GM12878 (cell line): Measurements from ENCODE around the gene FOXP3. TPM values are rescaled to one million over a fixed set of nuclear protein-coding genes. Genes with fewer than 3 reads are reported as not detected.

ENCODE experiments used
- ATF7 ChIP-seq: fragments of 450-650 bp; IDR thresholded peaks from 2 replicates; pipeline ENCODE4 v1.6.1; 2016; ENCODE audit warnings: low read depth, mild to moderate bottlenecking
- E2F4 ChIP-seq: IDR thresholded peaks from 2 replicates; pipeline ENCODE4 v1.6.1; 2012; ENCODE audit warnings: low read depth, low read length, improper control_type of control experiment
- EGR1 ChIP-seq, 2 experiments: IDR thresholded peaks; 1 replicate in 1 of 2; 2 replicates in 1 of 2; pipeline ENCODE4 v1.6.1; 2011 to 2012; ENCODE audit warnings: low read depth in 2 of 2, low read length in 2 of 2, borderline replicate concordance in 1 of 2, mild to moderate bottlenecking in 1 of 2, moderate library complexity in 1 of 2
- ELK1 ChIP-seq: IDR thresholded peaks from 2 replicates; pipeline ENCODE4 v1.6.1; 2012; ENCODE audit warnings: low read depth, low read length, improper control_type of control experiment
- JUND ChIP-seq: IDR thresholded peaks from 2 replicates; pipeline ENCODE4 v1.6.1; 2012; ENCODE audit warnings: low read depth, mild to moderate bottlenecking, low read length, improper control_type of control experiment, moderate library complexity
- MEF2B ChIP-seq: fragments of 450-650 bp; IDR thresholded peaks from 2 replicates; pipeline ENCODE4 v1.6.1; 2018; ENCODE audit warnings: mild to moderate bottlenecking, moderate library complexity; ENCODE audit not compliant: partially characterized antibody, poor library complexity, severe bottlenecking
- MLLT1 ChIP-seq: fragments of 450-650 bp; IDR thresholded peaks from 2 replicates; pipeline ENCODE4 v1.6.1; 2016; ENCODE audit warnings: mild to moderate bottlenecking
- NFYB ChIP-seq: IDR thresholded peaks from 2 replicates; pipeline ENCODE4 v1.6.1; 2011; ENCODE audit warnings: low read depth, mild to moderate bottlenecking, low read length, improper control_type of control experiment, moderate library complexity; ENCODE audit not compliant: insufficient read depth
- NRF1 ChIP-seq: conservative IDR thresholded peaks from 2 replicates; pipeline ENCODE4 v1.6.1; 2011; ENCODE audit warnings: mild to moderate bottlenecking, low read depth, low read length, improper control_type of control experiment
- PAX5 ChIP-seq: IDR thresholded peaks from 2 replicates; pipeline ENCODE4 v1.6.1; 2011; ENCODE audit warnings: low read depth, low read length, borderline replicate concordance
- PBX3 ChIP-seq: IDR thresholded peaks from 2 replicates; pipeline ENCODE4 v1.6.1; 2011; ENCODE audit warnings: mild to moderate bottlenecking, low read depth, low read length, moderate library complexity; ENCODE audit not compliant: insufficient replicate concordance
- PKNOX1 ChIP-seq: fragments of 450-650 bp; IDR thresholded peaks from 2 replicates; pipeline ENCODE4 v1.6.1; 2016; ENCODE audit warnings: mild to moderate bottlenecking
- RELB ChIP-seq: fragments of 450-650 bp; IDR thresholded peaks from 2 replicates; pipeline ENCODE4 v1.6.1; 2017; ENCODE audit warnings: low read depth, mild to moderate bottlenecking, moderate library complexity
- SKIL ChIP-seq: fragments of 450-650 bp; IDR thresholded peaks from 2 replicates; pipeline ENCODE4 v1.6.1; 2017; ENCODE audit warnings: mild to moderate bottlenecking, low read depth, inconsistent platforms; ENCODE audit not compliant: poor library complexity, severe bottlenecking
- SMAD5 ChIP-seq: IDR thresholded peaks from 2 replicates; pipeline ENCODE4 v1.6.1; 2016; ENCODE audit warnings: antibody characterized with exemption, low read depth
- SPI1 ChIP-seq: IDR thresholded peaks from 2 replicates; pipeline ENCODE4 v1.6.1; 2011; ENCODE audit warnings: low read depth, mild to moderate bottlenecking, low read length, moderate library complexity, borderline replicate concordance; ENCODE audit not compliant: insufficient read depth
- TBL1XR1 ChIP-seq: IDR thresholded peaks from 2 replicates; pipeline ENCODE4 v1.6.1; 2012; ENCODE audit warnings: low read depth, low read length, improper control_type of control experiment
- polyA plus RNA-seq, 11 experiments: library from polyadenylated mRNA; depleted of rRNA in 4 of 11; unstranded in 6 of 11; stranded (reverse) in 5 of 11; fragments of >200 nt; fragmentation: Nextera tagmentation in 4 of 11; fragmentation: Illumina TruSeq in 1 of 11; extraction: Ambion mirVana in 4 of 11; extraction: Trizol in 1 of 11; gene quantifications; 1 replicate in 1 of 11; 2 replicates in 10 of 11; pipeline versions ENCODE4 v1.2.1 to v1.2.3, GENCODE V29; 2011 to 2016; ENCODE audit warnings: inconsistent platforms in 2 of 11, missing spikeins in 2 of 11, low read depth in 1 of 11
- total RNA-seq, 4 experiments: library from RNA; depleted of rRNA in 3 of 4; stranded (reverse); fragments of >200 nt in 3 of 4; fragmentation: Illumina TruSeq in 1 of 4; extraction: Trizol in 1 of 4; gene quantifications; 2 replicates each; pipeline versions ENCODE4 v1.2.1 to v1.2.3, GENCODE V29; 2013 to 2021

FOXP3 gene
- total and polyA plus RNA-seq, 10 of the 15 experiments (the other 5 are each of a cell fraction or from before 2014, with no cell fraction given), result 0.02 to 0.21 (median 0.08) TPM; not detected in 3

- TF ChIP-seq NRF1 (no peak), ELK1 (no peak), E2F4 (peak; percentile 45; the same call in 1 of the 2 replicates), EGR1 (IDR thresholded peaks at IDR 0.05; ENCODE audit: borderline replicate concordance in 1 of 2, low read depth in 2 of 2, low read length in 2 of 2) (peak in 1 of 2 experiments; percentile 85; a peak in 2 of 3 replicates), TBL1XR1 (0 out of 2 replicates have a peak, but pooled peaks have one; percentile 54), PBX3 (peak; percentile 65), NFYB (peak; percentile 92), SMAD5 (peak; percentile 65; the same call in 1 of the 2 replicates), JUND (0 out of 2 replicates have a peak, but pooled peaks have one; percentile 36), ATF7 (peak; percentile 92), PAX5 (no peak), MLLT1 (peak; percentile 88), MEF2B (no peak), SKIL (peak; percentile 34), RELB (peak; percentile 59; the same call in 1 of the 2 replicates), SPI1 (no peak), PKNOX1 (peak; percentile 93)
Measured at GRCh38 chrX:49269010-49269766, 4.7 kb upstream of the FOXP3 start (continued).
